GM19455 (cell line): ENCODE measurements around the gene DMGDH.

Experiments
- ATAC-seq: cut with Tn5 transposase; IDR thresholded peaks from one replicate; pipeline ENCODE4 v1.9.1; 2021; ENCODE audit not compliant: unreplicated experiment

Gene DMGDH

DNA sequence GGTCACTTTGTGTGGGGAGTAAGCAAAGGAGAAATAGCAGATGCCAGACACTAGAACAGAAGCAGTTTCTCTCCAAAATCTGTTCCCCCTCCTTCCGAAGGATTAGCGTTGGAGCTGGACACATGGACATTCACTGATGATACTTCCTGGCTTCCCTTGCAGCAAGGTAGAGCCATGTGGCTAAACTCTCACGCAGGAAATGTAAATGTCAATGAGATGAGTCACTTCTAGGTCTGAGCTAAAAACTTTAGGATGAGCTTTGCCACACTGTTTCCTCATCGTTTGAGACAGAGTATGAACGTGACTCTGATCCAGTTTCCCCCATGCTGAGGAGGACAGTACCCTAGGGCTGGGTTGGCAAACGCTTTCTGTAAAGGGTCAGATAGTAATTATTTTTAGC is 5.2 kb upstream of the DMGDH start:
- no peak for ATAC-seq

DNA sequence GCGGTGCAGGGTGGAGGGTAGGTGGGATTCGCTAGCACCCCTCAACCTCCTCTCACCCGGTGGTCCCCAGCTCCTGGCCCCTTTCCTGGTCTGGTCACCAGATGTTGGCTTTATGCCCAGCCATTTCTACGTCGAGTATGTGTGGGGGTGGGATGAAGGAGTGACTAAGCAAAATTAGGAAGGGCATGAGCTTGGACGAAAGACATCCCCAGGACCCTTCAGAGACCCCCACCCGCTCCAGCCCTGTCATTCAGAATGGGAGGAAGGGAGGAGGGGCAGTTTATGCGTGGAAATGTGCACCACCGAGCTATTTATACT is 835 bp upstream of the DMGDH start:
- ATAC-seq: no peak

DNA sequence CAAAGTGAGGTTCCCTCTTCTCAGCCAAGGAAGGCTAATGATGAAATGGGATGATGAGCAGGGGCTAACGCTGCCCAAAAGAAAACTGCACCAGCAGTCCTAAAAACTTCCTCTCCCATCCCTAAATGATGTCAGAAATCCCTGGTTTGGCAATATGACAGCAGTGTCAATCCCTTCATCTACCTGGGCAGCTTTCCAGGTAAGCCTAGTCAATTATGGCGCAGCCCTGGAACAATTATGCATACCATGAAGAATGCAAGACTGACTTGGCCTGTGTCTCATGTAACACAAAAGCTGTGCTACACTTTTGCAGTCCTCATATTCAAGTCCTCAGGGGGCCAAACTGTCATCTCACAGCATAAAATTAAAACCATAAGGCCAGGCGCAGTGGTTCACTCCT is 7.0 kb downstream of the DMGDH start:
- no peak for ATAC-seq

DNA sequence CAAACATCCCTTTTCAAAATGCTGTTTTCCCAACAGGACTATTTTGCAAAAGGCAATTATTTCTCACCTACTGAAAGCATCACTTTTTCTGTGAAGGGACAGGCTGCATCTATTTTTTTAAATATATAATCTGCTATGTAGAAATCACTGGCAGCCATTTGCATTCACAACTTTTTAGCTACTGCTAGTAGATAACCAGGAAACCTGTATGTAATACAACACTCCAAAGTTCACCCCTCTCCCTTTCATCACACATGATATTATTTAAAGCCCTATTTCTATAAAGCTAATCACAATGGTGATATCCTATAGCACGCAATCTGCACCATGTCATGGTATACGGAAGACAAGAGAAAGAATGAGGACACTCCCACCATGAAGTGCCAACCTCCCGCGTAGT is 9.8 kb downstream of the DMGDH start:
- ATAC-seq: no peak

DNA sequence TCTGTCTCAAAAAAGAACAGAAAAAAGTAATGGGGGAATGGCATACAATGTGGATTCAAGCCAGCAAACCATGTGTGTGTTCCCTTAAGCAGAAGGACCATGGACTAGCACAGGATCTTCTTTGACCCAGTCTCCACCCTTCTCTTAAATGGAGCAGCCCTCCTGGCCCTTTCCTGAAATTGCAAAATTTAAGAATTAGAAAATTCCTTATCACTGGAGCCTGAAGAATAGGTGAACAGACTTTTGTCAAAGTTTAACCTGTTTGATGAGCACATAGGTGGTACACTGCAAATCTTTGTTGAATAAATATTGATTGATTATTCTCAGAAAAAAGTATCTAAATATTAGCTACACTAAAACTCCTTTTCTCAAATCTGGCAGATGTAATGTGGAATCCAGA is 12.6 kb downstream of the DMGDH start:
- ATAC-seq: no peak

DNA sequence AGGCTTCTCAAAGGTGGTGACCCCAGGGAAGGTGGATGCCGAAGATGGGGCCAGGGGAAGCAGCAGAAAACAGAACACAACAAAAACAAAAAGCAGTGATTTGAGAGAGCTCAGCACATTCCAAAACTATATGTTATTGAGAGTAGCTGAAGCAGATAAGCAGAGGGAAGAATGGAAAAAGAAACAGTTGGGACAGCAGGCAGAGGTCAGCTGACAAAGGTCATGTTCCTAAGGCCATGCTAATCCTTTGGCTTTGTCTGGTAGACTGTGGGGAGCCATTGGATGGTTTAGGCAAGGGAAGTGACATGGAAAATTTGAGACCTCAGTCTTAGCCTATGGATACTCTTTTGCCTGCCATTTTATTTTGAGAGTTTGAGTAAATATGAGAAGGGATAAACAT is 14.5 kb downstream of the DMGDH start:
- ATAC-seq: no peak

DNA sequence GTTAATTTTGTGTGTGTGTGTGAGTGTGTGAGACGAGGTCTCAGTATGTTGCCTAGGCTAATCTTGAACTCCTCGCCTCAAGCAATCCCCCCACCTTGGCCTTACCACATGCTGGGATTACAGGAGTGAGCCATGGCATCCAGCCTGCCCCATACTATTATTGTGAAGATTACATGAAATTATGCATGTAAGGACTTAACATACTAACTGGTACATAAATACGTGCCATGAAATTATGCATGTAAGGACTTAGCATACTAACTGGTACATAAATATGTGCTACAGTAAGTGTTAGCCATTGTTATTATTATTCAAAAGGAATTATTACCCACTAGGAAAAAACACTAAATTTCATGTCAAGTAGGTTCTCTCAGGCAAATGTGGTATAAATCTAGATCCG is 16.2 kb downstream of the DMGDH start:
- ATAC-seq: no peak

DNA sequence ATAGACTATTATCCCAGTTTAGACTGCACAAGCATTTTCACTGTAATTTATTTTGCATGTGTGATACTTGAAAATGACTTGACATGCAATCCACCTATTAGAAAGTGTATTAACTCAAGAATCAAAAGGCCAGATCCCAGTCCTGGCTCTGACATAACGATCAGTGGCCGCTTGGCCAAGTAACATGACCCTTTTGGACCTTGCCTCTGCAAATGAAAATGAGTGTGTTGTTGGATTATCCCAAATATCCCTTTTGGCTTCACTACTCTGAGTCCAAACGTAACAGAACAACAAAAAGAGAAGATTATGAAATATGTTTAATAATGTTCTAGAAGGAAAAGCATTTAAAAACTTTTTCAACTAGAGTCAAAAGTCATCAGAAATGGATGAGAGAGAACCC is 19.0 kb downstream of the DMGDH start:
- ATAC-seq: no peak

DNA sequence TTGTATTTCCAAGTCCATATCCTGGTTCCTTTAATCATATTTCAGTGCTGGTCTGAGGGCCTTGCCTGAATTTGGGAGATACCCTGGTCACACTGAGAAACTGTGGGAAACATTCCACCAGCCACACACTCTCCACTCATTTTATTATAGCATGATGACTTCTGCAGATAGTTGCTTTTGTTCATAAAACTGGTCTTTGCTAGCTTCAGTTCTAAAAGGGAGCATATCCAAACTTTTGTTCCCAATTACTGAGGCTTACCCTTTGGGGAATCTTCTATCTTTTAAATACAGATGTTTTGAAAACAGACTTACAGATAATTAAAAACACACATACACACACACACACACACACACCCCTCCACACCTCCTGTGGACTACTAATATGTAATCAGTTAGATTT is 21.0 kb downstream of the DMGDH start:
- ATAC-seq: no peak

DNA sequence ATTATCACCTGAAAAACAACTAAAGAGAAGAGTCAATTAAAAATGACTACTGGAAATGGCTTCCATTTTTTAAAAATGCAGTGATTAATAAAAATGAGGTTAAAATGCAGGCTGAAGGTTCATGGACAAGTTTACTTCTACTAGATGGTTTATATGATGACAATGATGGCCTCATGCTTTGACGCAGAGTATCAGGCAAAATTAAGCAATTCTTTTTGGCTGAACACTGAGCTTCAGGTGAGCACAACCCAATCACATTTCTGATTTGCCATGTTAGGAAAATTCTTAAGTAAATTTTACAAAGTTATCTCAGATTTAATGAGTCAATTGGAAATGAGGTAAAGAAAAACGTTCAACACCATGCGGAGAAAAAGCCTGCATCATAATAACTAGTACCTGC is 22.3 kb downstream of the DMGDH start:
- ATAC-seq: no peak

DNA sequence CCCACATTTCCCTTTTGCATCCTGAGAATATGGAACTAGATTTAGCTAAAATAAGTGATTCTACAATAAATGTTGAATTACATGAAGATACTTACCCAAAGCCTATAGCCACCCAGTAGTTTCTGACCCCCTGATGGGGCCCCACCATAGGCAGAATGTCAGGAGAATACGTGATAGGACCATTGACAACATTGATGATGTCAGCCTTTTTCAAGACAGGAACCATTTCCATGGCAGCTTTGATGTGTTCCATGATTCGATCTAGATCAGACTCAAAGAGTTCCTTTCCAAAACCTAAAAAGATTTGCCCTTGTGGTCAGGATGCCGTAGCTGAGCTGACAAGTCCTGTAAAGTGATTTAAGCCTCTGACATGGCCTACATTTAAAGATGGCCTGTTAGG is 27.3 kb downstream of the DMGDH start:
- no peak for ATAC-seq

DNA sequence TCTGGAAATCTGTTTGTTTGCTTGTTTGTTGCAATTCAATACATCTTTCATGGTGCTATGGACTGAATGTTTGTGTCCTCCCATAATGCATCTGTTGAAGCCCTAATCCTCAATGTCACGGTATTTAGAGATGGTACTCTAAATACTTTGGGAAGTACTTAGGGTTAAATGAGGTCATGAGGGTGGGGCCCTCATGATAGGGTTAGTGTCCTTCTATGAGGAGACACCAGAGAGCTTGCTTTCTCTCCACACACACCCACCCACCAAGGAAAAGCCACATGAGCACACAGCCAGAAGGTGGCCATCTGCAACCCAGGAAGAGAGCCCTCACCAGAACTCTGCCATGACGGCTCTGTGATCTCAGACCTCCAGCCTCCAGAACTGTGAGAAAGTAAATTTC is 32.7 kb downstream of the DMGDH start:
- ATAC-seq: no peak

DNA sequence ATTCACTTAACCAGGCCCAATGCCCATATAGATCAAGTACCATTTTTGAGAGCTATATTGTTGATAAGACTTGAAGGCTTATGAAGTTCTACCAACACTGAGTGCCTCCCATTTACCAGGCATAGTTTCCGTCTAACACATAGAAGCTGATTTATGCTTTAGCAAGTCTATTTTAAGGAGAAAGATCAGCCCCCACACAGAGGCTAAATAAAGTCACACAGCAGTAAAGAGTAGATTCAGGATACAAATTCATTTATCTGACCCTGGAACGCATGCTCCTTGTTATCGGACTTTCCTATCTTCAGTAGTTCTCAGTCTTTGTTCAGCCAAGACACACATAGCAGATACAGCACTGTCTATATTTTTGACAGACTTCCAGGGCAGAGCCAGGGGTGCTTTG is 34.2 kb downstream of the DMGDH start:
- ATAC-seq: no peak

DNA sequence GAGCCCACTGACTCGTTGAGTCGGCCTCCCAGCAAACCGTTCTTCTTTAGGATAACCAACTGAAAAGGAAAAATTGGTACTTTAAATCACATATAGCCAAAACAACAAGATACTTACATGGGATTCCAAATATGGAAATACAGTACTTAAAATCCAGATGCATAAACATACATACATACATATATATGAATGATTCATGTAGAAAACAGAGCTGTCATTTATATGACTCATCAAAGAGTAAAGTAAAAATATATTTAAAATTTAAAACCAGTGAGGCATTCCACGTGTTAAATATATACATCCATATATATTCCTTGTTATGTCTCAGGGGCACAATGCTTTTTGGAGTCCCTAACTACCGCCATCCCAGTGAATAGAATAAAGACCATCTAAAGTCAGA is 36.7 kb downstream of the DMGDH start:
- no peak for ATAC-seq

DNA sequence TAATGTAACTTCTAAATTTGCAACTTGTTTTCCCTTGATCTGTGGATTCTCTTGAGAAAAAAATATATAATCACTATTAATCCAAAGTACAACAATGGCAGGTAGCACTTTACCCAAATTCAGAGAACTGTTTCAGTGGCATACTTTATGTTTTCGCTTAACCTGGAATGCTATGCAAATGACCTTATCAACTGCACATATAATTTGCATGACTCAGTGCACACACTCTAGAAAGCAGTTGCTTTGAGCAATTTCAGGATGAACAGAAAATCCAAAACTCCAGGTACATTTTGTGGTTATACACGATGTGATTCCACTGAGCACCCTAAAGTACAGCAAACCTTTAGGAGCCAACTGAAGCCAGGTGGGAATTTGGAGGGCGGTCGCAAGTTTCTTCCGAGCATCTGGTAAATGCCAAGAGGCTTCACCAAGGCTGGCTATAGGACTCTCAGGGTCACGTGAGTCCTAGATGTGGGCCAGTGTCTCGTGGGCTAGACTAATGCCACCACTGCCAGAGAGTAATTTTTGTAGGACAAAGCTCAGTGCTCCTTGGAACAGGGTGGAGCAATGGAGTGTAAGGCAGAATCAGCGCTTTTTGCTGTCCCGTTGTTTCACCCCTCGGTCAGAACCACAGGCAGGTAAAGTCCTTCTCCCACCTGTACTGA is 37.3 kb downstream of the DMGDH start:
- ATAC-seq: no peak

DNA sequence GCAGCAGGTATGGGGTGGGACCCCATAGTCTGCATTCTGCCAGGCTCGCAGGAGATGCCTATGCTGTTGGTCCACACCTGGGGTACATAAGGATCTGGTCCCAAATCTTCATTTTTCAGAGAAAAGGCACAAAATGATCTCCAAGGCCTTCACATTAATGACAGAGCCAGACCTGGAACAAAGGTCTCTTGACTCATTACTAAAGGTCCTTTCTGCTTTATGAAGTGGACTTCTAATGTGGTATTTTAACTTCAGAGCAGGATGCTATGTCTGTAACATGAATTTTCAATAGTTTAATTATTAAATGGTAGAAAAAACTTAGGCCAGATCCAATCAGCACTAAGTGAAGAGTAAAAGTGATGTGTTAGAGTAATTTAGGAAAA is 38.0 kb downstream of the DMGDH start:
- no peak for ATAC-seq

DNA sequence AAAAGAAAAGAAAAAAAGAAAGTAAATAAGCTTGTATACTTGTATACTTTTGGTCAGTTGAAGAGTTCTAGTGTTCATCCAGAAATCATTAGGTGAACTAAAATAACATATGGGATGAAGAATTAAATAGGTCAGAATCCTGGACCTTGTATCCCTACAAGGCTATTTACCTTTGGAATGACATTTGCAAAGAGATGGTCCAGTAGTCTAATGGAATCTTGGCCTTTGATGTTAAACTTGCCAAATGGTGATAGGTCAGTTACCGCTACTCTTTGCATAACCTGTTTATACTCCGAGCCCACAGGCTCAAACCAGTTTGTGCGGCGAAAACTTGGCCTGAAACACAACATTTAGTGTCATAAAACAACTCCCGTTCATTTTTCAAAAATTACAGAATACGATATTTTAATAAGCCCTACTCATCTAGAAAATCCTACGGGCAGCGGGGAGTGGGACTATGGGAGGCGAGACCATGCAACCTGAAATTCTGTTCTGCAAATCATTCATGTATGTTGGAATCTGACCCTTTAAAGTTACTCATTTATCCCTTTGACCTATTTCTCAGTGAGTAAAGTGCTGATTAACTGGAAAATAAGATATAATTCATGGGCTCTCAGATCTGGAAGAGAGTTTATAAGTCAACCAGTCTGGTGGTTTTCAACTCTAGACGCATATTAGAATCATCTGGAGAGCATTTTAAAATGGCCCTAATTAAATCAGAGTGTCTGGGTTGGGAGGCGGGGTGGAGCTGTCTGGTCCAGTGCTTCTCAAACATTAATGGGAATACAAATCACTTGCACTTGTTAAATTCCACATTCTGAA is 38.6 kb downstream of the DMGDH start:
- ATAC-seq: no peak

DNA sequence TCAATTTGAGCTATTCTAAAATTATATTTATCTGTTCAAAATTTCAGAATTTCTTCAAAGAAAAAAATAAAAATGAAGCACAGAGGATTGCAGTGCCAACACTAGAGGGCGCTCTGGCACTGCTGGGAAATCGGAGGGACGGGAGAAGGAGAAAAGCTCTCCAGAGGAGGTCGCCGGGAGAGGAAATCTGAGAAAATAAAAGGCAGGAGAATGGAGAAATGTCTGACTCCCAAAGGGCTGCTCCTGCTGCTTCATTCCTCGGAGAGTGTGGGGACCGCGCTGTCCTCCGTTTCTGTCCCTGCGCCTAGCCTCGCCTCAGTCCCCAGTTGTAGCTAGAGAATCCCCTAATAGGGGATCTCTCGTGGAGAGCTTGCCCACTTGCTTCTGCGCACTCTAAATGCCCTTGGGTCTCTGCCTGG is 44.4 kb downstream of the DMGDH start:
- ATAC-seq: no peak

DNA sequence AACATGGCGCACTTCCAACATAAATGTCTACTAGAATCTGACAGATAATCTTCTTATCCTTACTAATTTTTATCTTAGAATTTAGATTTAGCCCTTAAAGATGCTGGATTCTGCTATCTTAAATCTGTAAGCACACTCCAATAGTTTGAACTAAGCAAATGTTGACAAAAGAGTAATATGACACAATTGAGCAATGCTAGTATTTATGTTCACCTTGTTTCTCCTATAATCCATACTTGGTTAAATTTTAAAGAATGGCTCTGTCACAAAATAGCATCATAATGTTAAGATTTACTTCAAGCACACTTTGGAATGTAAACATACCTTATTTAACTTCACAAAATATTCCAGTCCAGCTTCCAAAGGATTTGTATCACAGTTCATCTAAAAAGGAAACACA is 45.5 kb downstream of the DMGDH start:
- ATAC-seq: no peak

DNA sequence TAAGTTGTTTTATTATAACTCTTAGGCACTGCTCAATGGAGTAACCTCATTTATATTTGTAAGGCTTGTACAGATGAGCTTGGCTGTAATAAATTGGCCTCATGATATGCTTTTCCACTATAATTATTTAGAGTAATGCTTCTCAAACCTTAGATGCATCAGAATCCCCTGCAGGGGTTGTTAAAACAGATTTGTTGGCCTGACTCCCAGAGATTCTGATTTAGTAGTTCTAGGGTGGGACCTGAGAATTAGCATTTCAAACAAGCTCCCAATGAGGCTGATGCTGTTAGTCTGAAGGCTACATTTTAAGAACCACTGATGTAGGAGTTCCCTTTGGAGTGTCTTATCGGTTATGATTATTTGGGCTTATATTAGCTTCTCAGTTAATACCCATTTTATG is 46.1 kb downstream of the DMGDH start:
- no peak for ATAC-seq

DNA sequence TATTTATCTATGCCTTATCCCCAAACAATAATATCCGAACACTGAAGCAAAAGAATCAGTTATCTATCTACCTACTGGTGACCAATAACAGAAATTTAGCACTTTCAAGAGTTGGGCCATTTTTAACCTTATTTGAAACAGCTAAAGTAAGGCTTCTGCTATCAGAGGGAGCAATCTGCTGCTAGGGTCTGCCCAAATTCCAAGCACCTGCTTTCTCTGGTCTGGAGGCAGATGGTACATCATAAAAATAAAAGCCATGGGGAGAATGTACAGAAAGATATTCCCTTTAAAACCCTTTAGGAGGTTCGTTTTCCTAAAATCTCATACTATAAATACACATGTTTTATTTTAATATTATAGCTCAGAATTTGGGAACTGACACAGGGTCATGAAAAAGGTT is 46.7 kb downstream of the DMGDH start:
- ATAC-seq: no peak

DNA sequence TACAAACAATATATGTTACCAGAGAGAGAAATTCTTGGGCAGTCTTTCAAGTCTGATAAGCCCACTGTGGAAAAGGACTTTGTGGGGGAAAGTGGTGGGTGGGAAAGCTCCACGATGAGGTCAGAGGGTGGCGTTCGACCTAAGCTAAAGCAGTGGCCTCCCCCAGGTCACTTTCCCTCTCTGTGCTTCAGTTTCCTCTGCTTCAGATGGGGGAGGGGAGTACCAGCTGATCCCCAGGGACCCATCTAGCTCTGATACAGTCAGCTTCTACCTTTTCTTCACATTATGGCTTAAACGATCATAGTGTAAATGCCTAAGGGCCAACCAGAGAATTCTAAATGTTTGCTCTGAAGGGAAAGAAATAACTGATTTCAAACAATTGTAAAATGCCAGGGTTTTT is 47.7 kb downstream of the DMGDH start:
- ATAC-seq: no peak
